Glutamatergic neuron (in vitro differentiated cells): ENCODE measurements around the gene UBE2E2. TPM values are rescaled to one million over a fixed set of nuclear protein-coding genes. Genes with fewer than 3 reads are reported as not detected.

Source experiments
- DNase-seq: peaks from one replicate; pipeline ENCODE4 v3.0.0; 2022
- H3K27ac Mint-ChIP-seq: one replicate; pipeline ENCODE4 v1.8.0; 2020; ENCODE audit warnings: mild to moderate bottlenecking, mixed read lengths, inconsistent platforms; ENCODE audit not compliant: unreplicated experiment
- H3K27me3 Mint-ChIP-seq: one replicate; pipeline ENCODE4 v1.8.0; 2020; ENCODE audit warnings: mild to moderate bottlenecking, moderate library complexity, mixed read lengths, inconsistent platforms; ENCODE audit not compliant: unreplicated experiment
- H3K36me3 Mint-ChIP-seq: one replicate; pipeline ENCODE4 v1.8.0; 2020; ENCODE audit warnings: mild to moderate bottlenecking, mixed read lengths, inconsistent platforms; ENCODE audit not compliant: unreplicated experiment
- H3K4me1 Mint-ChIP-seq: one replicate; pipeline ENCODE4 v1.8.0; 2020; ENCODE audit warnings: mild to moderate bottlenecking, low read depth, mixed read lengths, inconsistent platforms; ENCODE audit not compliant: unreplicated experiment
- H3K4me3 Mint-ChIP-seq: one replicate; pipeline ENCODE4 v1.8.0; 2020; ENCODE audit warnings: mild to moderate bottlenecking, mixed read lengths, inconsistent platforms; ENCODE audit not compliant: unreplicated experiment
- H3K9me3 Mint-ChIP-seq: one replicate; pipeline ENCODE4 v1.8.0; 2020; ENCODE audit warnings: mild to moderate bottlenecking, moderate library complexity, mixed read lengths, inconsistent platforms; ENCODE audit not compliant: unreplicated experiment
- CTCF ChIP-seq: fragments of 200-600 bp; sonication (generic); IDR thresholded peaks from one replicate; pipeline ENCODE4 v1.5.0; 2021; ENCODE audit not compliant: partially characterized antibody, unreplicated experiment
- total RNA-seq: library from RNA; stranded (reverse); fragmentation: NEBNext Ultra II Directional; extraction: Animal tissue kit (Norgen Biotek cat#: 25700); gene quantifications from one replicate; pipeline ENCODE4 v1.2.1, GENCODE V29; 2021; ENCODE audit not compliant: unreplicated experiment

UBE2E2 gene
- total RNA-seq, 1 donor from 2014 or later, result 40.6 TPM

- Mint-ChIP-seq H3K9me3 (no peaks in the 10 kb centered on the region), H3K4me3 (no peak overlapping the region)
Measured at GRCh38 chr3:23390989-23391553, 187.9 kb downstream of the UBE2E2 start.

GRCh38 chr3:23395115-23395514 is 192.0 kb downstream of the UBE2E2 start:
- no peaks in the 10 kb centered on the region for H3K27me3 Mint-ChIP-seq
- DNase-seq, result no peak
- peaks cover 5% of the 10 kb centered on the region for H3K4me1 Mint-ChIP-seq
- no peaks in the 10 kb centered on the region for H3K36me3 Mint-ChIP-seq
- H3K9me3 Mint-ChIP-seq, result no peaks in the 10 kb centered on the region
- no peak for TF ChIP-seq CTCF
- no peak overlapping the region for H3K4me3 Mint-ChIP-seq
- no peak overlapping the region for H3K27ac Mint-ChIP-seq

More at GRCh38 chr3:23390989-23391553, 187.9 kb downstream of the UBE2E2 start:
- no peak for TF ChIP-seq CTCF
- Mint-ChIP-seq H3K27ac (no peak overlapping the region), H3K27me3 (no peaks in the 10 kb centered on the region), H3K36me3 (no peaks in the 10 kb centered on the region), H3K4me1 (peaks cover 5% of the 10 kb centered on the region)
- DNase-seq, result no peak

GRCh38 chr3:23396746-23397145 is 193.6 kb downstream of the UBE2E2 start:
- no peak overlapping the region for H3K27ac Mint-ChIP-seq
- TF ChIP-seq CTCF, result no peak
- H3K4me1 Mint-ChIP-seq, result peaks cover 2% of the 10 kb centered on the region
- H3K9me3 Mint-ChIP-seq, result no peaks in the 10 kb centered on the region
- no peak overlapping the region for H3K4me3 Mint-ChIP-seq
- H3K36me3 Mint-ChIP-seq, result no peaks in the 10 kb centered on the region
- DNase-seq, result no peak
- H3K27me3 Mint-ChIP-seq, result no peaks in the 10 kb centered on the region

DNA sequence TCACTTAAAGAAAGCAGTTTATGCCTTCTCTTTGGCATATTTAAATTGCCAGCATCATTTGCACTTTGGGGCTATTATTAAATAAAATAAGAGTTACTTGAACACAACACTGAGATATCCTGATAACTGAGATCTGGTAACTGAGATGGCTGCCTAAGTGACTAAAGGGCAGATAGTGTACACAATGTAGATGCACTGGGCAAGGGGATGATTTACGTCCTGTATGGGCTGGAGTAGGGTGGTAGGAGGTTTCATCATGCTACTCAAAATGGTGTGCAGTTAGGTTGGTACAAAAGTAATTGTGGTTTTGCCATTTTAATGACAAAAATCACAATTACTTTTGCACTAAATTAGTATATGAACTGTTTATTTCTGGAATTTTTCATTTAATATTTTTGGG is 196.1 kb downstream of the UBE2E2 start:
- no peak for TF ChIP-seq CTCF
- H3K4me1 Mint-ChIP-seq, result no peaks in the 10 kb centered on the region
- no peaks in the 10 kb centered on the region for H3K27me3 Mint-ChIP-seq
- H3K27ac Mint-ChIP-seq, result no peak overlapping the region
- no peaks in the 10 kb centered on the region for H3K9me3 Mint-ChIP-seq
- no peak overlapping the region for H3K4me3 Mint-ChIP-seq
- no peak for DNase-seq
- no peaks in the 10 kb centered on the region for H3K36me3 Mint-ChIP-seq

- no peaks in the 10 kb centered on the region for H3K9me3 Mint-ChIP-seq
- no peaks in the 10 kb centered on the region for H3K36me3 Mint-ChIP-seq
- DNase-seq, result no peak
- H3K4me3 Mint-ChIP-seq, result no peak overlapping the region
- H3K27me3 Mint-ChIP-seq, result no peaks in the 10 kb centered on the region
- TF ChIP-seq CTCF, result no peak
- no peaks in the 10 kb centered on the region for H3K4me1 Mint-ChIP-seq
- no peak overlapping the region for H3K27ac Mint-ChIP-seq
Measured at GRCh38 chr3:23402728-23403492, 199.8 kb downstream of the UBE2E2 start.
